Gastroesophageal sphincter (tissue), 4 donors: Measurements from ENCODE around the gene PROSER2. TPM values are rescaled to one million over a fixed set of nuclear protein-coding genes. Genes with fewer than 3 reads are reported as not detected.

Experiments
- ATAC-seq: fragments of 150-250 bp; one replicate; pipeline ENCODE4 v1.9.1; 2016; ENCODE audit warnings: mild to moderate bottlenecking, moderate library complexity
- H3K27ac ChIP-seq, 4 donors: fragments of 200-600 bp; sonication (generic) in 3 of 4; 1 replicate in 3 of 4; 2 replicates in 1 of 4; pipeline ENCODE4 v1.5.1; 2016 to 2019
- H3K27me3 ChIP-seq: fragments of 200-600 bp; sonication (generic); one replicate; pipeline ENCODE4 v1.5.1; 2019
- H3K36me3 ChIP-seq, 2 donors: fragments of 200-600 bp; sonication (generic); one replicate each; pipeline ENCODE4 v1.5.1; 2019; ENCODE audit warnings: control low read depth in 1 of 2
- H3K4me1 ChIP-seq, 3 donors: fragments of 200-600 bp; sonication (generic); 1 replicate in 2 of 3; 2 replicates in 1 of 3; pipeline ENCODE4 v1.5.1; 2016 to 2019; ENCODE audit warnings: control low read depth in 2 of 3
- H3K4me3 ChIP-seq, 2 donors: fragments of 200-600 bp; sonication (generic); one replicate each; pipeline ENCODE4 v1.5.1; 2019; ENCODE audit warnings: mild to moderate bottlenecking in 1 of 2, moderate library complexity in 1 of 2
- H3K9me3 ChIP-seq, 3 donors: fragments of 200-600 bp; sonication (generic); one replicate each; pipeline ENCODE4 v1.5.1; 2017 to 2019; ENCODE audit warnings: control low read depth in 2 of 3
- CTCF ChIP-seq, 4 experiments: fragments of 200-600 bp in 2 of 4; fragments of 450-650 bp in 2 of 4; sonication (generic) in 1 of 4; IDR thresholded peaks; one replicate each; pipeline ENCODE4 v1.5.1; 2017 to 2019; ENCODE audit warnings: antibody characterized with exemption in 4 of 4, mild to moderate bottlenecking in 2 of 4, moderate library complexity in 2 of 4
- EP300 ChIP-seq: sonication (generic); formaldehyde crosslinking; IDR thresholded peaks from one replicate; pipeline ENCODE4 v1.6.1; 2017; ENCODE audit warnings: antibody characterized with exemption, mild to moderate bottlenecking
- POLR2A ChIP-seq, 2 donors: fragments of 450-650 bp; IDR thresholded peaks; one replicate each; pipeline ENCODE4 v1.6.1; 2017; ENCODE audit warnings: antibody characterized with exemption in 2 of 2, mild to moderate bottlenecking in 2 of 2, moderate library complexity in 1 of 2
- POLR2AphosphoS5 ChIP-seq: sonication (generic); formaldehyde crosslinking; IDR thresholded peaks from one replicate; pipeline ENCODE4 v1.6.1; 2017; ENCODE audit warnings: antibody characterized with exemption
- WGBS, 2 donors: methylation state at CpG; one replicate each; pipeline ENCODE4 v1.1.5; 2018; ENCODE audit warnings: low coverage in 1 of 2; 5-methylcytosine and 5-hydroxymethylcytosine counted together
- total RNA-seq, 4 donors: library from RNA; depleted of rRNA; stranded (reverse); fragments of >200 nt; gene quantifications; one replicate each; pipeline ENCODE4 v1.1.0, GENCODE V29; 2016

PROSER2 gene
- total RNA-seq, 4 donors from 2014 or later = 0.62 to 10.3 (median 1.8) TPM

GRCh38 chr10:11781114-11781513 lies 42.0 kb upstream of the PROSER2 start:
- Histone ChIP-seq H3K4me3 (no peak overlapping the region), H3K27me3 (peaks cover 6% of the 10 kb centered on the region), H3K9me3 (no peaks in the 10 kb centered on the region), H3K4me1 (no peaks in the 10 kb centered on the region), H3K27ac (no peak overlapping the region), H3K36me3 (no peaks in the 10 kb centered on the region)
- no peak for ATAC-seq
- 80% methylated on average over 1 of the region's 6 CpGs; no CpG with 5 or more reads in 1 of the 2 donors for WGBS, 2 donors
- TF ChIP-seq POLR2A (IDR thresholded peaks at IDR 0.05) (no peak), POLR2AphosphoS5 (no peak), EP300 (no peak), CTCF (IDR thresholded peaks at IDR 0.05) (no peak)

GRCh38 chr10:11782793-11783557 lies 40.2 kb upstream of the PROSER2 start:
- no peaks in the 10 kb centered on the region for H3K4me1 ChIP-seq
- ATAC-seq = no peak
- no peak overlapping the region for H3K4me3 ChIP-seq
- H3K27ac ChIP-seq = no peak overlapping the region
- 3 to 55% methylated on average over 3 to 11 of the region's 18 CpGs for WGBS, 2 donors
- no peaks in the 10 kb centered on the region for H3K36me3 ChIP-seq
- TF ChIP-seq CTCF (IDR thresholded peaks at IDR 0.05) = peak; percentile 55 to 78 (median 67)
- no peak for TF ChIP-seq POLR2AphosphoS5
- H3K27me3 ChIP-seq = peaks cover 18% of the 10 kb centered on the region
- no peaks in the 10 kb centered on the region for H3K9me3 ChIP-seq

GRCh38 chr10:11783558-11783865 lies 39.6 kb upstream of the PROSER2 start:
- no peak for TF ChIP-seq POLR2A (IDR thresholded peaks at IDR 0.05)
- TF ChIP-seq CTCF (IDR thresholded peaks at IDR 0.05) = no peak
- TF ChIP-seq POLR2AphosphoS5 = no peak
- no peak for TF ChIP-seq EP300
- no peak for ATAC-seq
- Histone ChIP-seq H3K36me3 (no peaks in the 10 kb centered on the region), H3K9me3 (no peaks in the 10 kb centered on the region), H3K4me1 (no peaks in the 10 kb centered on the region), H3K27ac (no peak overlapping the region), H3K27me3 (peaks cover 21% of the 10 kb centered on the region), H3K4me3 (no peak overlapping the region)
- WGBS, 2 donors = no CpG with 5 or more reads among the region's 7 CpGs

GRCh38 chr10:11787374-11787773 lies 35.8 kb upstream of the PROSER2 start:
- H3K4me1 ChIP-seq = no peaks in the 10 kb centered on the region
- H3K9me3 ChIP-seq = no peaks in the 10 kb centered on the region
- H3K36me3 ChIP-seq = no peaks in the 10 kb centered on the region
- 77 to 82% methylated on average over 3 to 8 of the region's 9 CpGs for WGBS, 2 donors
- no peak overlapping the region for H3K27ac ChIP-seq
- ATAC-seq = no peak
- no peak overlapping the region for H3K4me3 ChIP-seq
- TF ChIP-seq POLR2AphosphoS5 = no peak
- no peak for TF ChIP-seq EP300
- no peak for TF ChIP-seq CTCF (IDR thresholded peaks at IDR 0.05)
- TF ChIP-seq POLR2A (IDR thresholded peaks at IDR 0.05) = no peak
- peaks cover 21% of the 10 kb centered on the region for H3K27me3 ChIP-seq

- no CpG with 5 or more reads among the region's 10 CpGs for WGBS, 2 donors
- Histone ChIP-seq H3K4me3 (no peak overlapping the region), H3K9me3 (no peaks in the 10 kb centered on the region), H3K27ac (no peak overlapping the region), H3K27me3 (peaks cover 21% of the 10 kb centered on the region), H3K4me1 (no peaks in the 10 kb centered on the region), H3K36me3 (no peaks in the 10 kb centered on the region)
- no peak for ATAC-seq
- TF ChIP-seq EP300 (no peak), POLR2AphosphoS5 (no peak), POLR2A (IDR thresholded peaks at IDR 0.05) (no peak)
These were observed 35.3 kb upstream of the PROSER2 start for GRCh38 chr10:11787846-11788245.
